Activated CD4-positive, alpha-beta T cell treated with anti-CD3 and anti-CD28 coated beads, Interleukin-2, amount 50 U/mL, for 1 hour (primary cell): ENCODE data around the gene GPD1.
A peak's percentile ranks its signal among the peaks of the same experiment; 100 is the strongest.

Experiments
- DNase-seq: peaks from one replicate; pipeline ENCODE4 v3.0.0-alpha.2; 2020

GPD1 gene

DNA sequence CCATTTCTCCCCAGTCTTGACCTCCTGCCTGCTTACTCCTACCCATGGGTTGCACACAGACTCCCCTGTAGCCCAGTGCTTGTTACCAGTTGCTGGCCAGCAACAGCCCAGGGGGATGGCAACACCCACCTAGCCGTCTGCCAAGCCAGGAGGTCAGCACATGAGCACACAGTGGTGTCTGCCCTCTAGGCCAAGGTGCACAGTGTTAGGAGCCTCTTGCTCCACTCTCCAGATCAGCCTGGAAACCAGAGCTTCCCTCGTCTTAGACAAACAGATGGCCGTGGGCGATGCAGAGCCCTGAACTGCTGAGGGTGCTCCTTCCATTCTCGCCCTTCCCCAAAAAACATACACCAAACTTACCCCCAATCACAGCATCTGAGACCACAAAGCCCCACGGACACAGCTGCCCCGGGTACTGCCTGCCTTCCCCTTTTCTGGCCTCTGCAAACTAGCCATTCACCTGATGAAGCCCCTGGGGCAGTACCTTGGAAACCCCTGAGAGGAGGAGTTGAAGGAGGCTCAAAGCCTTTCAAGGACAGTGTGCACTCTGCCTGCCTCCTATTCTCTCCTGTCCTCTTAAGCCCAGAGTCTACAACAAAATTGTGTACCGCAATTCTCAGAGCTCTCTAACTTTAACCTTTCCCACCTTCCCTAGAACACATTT lies 1.0 kb upstream of the GPD1 start:
- DNase-seq: no peak

GRCh38 chr12:50103351-50103750 lies 457 bp upstream of the GPD1 start:
- no peak for DNase-seq

GRCh38 chr12:50104417-50105366 lies 884 bp downstream of the GPD1 start:
- no peak for DNase-seq

GRCh38 chr12:50105913-50106450 lies 2.2 kb downstream of the GPD1 start:
- no peak for DNase-seq

- DNase-seq: no peak
These were observed 3.1 kb downstream of the GPD1 start for GRCh38 chr12:50106907-50107306.

DNA sequence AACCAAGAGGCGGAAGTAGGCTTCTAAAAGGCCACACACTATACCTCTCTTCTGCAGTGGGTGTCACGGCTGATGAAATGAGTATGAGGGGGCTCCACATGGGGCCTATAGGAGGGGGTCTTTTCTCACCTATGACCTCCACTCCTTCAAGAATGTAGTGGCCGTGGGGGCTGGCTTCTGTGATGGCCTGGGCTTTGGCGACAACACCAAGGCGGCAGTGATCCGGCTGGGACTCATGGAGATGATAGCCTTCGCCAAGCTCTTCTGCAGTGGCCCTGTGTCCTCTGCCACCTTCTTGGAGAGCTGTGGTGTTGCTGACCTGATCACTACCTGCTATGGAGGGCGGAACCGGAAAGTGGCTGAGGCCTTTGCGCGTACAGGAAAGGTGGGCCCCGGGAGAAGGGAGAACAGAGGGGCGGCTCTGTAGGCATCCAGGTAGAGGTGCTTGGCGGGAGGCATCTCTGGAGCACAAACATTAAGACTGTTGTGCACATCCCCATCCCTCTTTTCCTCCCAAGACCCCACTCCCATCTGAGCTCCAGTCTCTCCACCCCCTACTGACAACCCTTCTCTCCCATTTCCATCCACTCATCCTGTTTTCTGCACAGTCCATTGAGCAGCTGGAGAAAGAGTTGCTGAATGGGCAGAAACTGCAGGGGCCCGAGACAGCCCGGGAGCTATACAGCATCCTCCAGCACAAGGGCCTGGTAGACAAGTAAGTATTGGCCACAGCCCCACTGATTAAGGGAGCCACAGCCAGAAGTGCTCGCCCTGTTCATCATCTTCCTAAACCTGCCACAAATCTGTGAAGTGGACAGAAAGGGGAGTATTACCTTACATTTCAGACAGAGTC lies 3.8 kb downstream of the GPD1 start:
- no peak for DNase-seq

DNA sequence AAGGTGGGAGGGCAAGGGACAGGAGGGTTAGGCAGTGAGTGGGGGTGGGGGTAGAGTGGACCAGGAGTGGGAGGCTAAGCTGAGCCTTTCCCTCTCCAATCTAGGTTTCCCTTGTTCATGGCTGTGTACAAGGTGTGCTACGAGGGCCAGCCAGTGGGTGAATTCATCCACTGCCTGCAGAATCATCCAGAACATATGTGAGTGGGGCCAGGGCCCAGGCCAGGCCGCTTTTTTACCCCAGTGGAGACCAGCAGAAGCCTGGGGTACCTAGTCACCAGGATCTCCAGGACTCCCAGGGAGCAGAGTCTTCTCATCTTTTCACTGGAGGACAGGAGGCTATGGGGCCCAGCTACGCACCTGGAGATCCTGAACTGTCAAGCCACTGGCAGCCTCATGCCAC lies 5.5 kb downstream of the GPD1 start:
- no peak for DNase-seq

- no peak for DNase-seq
These were observed 6.4 kb downstream of the GPD1 start for GRCh38 chr12:50110127-50110761.

GRCh38 chr12:50110762-50111351 lies 7.0 kb downstream of the GPD1 start:
- no peak for DNase-seq

DNA sequence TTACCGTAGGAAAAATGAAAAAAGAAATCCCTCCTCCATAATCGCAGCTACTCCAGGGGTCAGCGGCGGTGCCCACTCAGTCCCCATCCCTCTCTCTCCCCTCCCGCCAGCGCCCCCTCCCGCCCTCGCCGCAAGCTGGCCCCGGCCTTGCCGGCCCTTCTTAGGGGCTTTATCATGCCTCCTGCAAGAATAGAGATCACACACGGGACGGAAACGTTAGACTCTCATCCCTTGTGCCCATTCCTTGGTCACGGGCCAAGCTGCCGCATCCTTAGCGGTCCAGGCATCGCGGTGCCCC lies 7.5 kb downstream of the GPD1 start:
- no peak for DNase-seq

DNA sequence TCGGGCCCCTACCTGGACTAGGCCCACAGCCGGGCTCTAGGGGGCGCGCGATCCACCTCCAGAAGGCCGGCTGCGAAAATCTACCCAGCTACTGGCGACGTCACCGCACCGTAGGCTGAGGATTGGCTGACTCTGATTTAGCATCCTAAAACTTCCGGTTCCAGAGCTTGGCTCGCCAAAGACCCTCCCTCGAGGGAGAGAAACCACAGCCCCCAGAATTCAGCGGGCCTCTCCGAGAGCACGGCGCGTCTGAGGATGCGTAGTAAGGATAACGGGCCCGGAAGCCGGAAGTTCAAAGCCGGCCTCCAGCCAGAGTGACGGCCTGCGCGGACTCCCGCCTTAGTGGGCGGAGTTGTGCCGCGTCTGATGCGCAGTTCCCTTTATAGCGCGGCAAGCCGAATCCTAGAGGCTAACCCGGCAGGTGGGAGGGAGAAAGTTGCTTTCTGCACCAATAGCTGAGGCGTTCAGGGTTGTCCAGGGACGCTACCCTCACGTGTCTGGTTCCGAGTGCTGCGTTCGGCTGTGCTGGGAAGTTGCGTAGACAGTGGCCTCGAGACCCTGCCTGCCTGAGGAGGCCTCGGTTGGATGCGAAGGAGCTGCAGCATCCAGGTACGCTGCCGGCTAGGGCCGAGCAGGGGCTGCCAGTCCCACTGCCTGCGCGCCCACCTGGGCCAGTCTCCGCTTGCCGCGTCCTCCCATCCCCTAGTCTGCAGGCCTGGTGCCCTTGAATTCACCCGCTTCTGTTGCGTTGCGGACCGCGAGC lies 8.1 kb downstream of the GPD1 start, which contains the start of gene COX14:
Gene COX14, plus strand, starts transcription at position 544 of the 763 bp plus-strand sequence. CDS start 7,808 bp downstream, outside the sequence.
- peak; percentile 99 for DNase-seq

DNA sequence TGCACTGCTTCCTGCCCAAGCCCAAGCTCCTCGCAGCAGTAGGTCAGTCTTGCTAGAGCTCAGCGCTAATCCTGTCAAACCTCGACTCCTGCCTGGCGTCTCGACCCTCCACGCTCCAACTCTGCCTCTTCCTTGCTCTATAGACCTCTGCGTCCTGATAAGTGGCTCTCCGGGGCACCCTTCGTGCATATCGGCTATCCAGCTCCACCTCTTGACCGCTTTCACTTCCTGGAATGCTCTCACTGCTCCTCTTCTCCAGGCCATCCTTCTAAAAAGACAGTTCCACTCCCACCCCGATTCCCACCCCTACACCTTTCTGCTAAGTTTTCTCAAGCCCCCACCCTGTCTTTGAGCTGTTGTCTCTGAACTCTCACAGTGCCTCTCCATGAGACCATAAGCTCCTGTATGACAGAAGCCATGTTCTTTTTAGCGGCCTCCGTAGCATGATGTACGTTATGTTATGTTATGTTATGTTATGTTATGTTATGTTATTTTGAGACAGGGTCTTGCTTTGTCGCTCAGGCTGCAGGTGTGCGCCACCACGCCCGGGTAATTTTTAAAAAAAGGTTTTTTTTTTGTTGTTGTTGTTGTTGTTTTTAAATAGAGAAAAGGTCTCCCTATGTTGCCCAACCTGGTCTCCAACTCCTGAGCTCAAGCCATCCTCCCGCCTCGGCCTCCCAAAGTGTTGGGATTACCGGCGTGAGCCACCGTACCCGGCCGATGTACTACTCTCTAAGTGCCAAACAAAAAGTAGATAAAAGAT lies 8.8 kb downstream of the GPD1 start:
- no peak for DNase-seq

- DNase-seq: no peak
These were observed 13.3 kb downstream of the GPD1 start for GRCh38 chr12:50117057-50117622.

DNA sequence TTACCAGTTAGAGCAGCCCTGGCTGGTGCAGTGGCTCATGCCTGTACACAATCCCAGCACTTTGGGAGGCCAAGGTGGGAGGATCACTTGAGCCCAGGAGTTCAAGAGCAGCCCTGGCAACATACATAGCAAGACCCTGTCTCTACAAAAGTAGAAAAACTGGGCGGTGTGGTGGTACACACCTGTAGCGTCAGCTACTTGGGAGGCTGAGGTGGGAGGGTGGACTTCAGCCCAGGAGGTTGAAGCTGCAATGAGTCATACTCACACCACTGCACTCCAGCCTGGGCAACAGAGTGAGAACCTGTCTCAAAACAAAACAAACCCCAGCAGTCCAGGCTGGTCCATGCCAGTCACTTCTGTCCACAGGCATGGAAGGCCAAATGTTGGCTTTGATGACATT lies 15.6 kb downstream of the GPD1 start:
- no peak for DNase-seq

GRCh38 chr12:50120521-50120920 lies 16.7 kb downstream of the GPD1 start:
- DNase-seq: no peak

GRCh38 chr12:50120953-50121352 lies 17.1 kb downstream of the GPD1 start:
- DNase-seq: no peak

GRCh38 chr12:50121641-50122040 lies 17.8 kb downstream of the GPD1 start:
- no peak for DNase-seq

GRCh38 chr12:50123203-50123602 lies 19.4 kb downstream of the GPD1 start:
- DNase-seq: no peak

- DNase-seq: no peak
These were observed 23.7 kb downstream of the GPD1 start for GRCh38 chr12:50127546-50127945.

- DNase-seq: no peak
These were observed 25.5 kb downstream of the GPD1 start for GRCh38 chr12:50129290-50129689.
